Epithelial cell of proximal tubule (primary cell): ENCODE results near the gene RUSC2. TPM values are rescaled to one million over a fixed set of nuclear protein-coding genes. Genes with fewer than 3 reads are reported as not detected.
"Not testable (repeated sequence)": the region's sequence is repeated elsewhere in the genome, so short reads cannot be mapped to it uniquely, and the experiment has no call there.

Source experiments
- DNase-seq: peaks from one replicate; pipeline ENCODE4 v3.0.0-alpha.2; 2011; ENCODE audit warnings: low read depth
- H3K4me3 ChIP-seq: 2 replicates; pipeline ENCODE4 v1.5.1; 2011; ENCODE audit warnings: low read depth, mild to moderate bottlenecking, low read length
- total RNA-seq: library from RNA; depleted of rRNA; stranded (reverse); fragments of >200 nt; gene quantifications from 2 replicates; pipeline ENCODE4 v1.2.3, GENCODE V29; 2015
- TF ChIP-seq, protein P1 (sequence below): conservative IDR thresholded peaks from 2 replicates; pipeline ENCODE4 v1.5.1; 2012; ENCODE audit warnings: low read depth, mild to moderate bottlenecking, low read length

Gene RUSC2
- total RNA-seq, 1 donor from 2014 or later = 21.7 TPM

- no peak for DNase-seq
- H3K4me3 ChIP-seq = peak overlapping the region; percentile 85
- TF ChIP-seq, protein P1, sequence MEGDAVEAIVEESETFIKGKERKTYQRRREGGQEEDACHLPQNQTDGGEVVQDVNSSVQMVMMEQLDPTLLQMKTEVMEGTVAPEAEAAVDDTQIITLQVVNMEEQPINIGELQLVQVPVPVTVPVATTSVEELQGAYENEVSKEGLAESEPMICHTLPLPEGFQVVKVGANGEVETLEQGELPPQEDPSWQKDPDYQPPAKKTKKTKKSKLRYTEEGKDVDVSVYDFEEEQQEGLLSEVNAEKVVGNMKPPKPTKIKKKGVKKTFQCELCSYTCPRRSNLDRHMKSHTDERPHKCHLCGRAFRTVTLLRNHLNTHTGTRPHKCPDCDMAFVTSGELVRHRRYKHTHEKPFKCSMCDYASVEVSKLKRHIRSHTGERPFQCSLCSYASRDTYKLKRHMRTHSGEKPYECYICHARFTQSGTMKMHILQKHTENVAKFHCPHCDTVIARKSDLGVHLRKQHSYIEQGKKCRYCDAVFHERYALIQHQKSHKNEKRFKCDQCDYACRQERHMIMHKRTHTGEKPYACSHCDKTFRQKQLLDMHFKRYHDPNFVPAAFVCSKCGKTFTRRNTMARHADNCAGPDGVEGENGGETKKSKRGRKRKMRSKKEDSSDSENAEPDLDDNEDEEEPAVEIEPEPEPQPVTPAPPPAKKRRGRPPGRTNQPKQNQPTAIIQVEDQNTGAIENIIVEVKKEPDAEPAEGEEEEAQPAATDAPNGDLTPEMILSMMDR = no peak
These were observed 421 bp downstream of the RUSC2 start for GRCh38 chr9:35490155-35490909.

DNA sequence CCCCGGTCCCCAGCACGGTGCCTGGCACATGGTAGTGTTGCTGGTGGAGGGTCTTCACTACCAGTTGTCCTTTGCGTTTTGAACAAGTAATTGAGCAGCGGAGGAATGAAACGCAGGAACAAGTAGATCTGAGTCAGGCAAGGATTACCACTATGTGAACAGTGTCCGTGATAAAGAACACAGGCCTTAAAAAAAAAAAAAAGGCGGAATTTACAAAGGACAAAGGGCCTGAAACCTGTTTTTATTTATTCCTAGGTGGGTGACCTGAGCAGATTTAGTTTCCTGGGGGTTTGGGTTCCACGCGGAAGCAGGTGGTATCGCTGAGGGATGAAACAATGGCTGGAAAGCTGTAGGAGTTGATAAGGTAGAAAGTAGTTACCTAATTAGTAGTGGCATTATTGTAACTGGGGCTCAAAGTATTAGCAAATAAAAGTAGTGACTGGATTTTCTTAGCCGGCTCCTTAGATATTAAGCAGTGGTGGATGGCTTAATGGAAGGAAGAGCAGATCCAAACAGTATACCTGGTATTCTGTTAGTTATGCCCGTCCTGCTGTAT lies 1.1 kb downstream of the RUSC2 start:
- no peak for DNase-seq
- TF ChIP-seq, protein P1 = no peak
- peak overlapping the region; percentile 85 for H3K4me3 ChIP-seq

- H3K4me3 ChIP-seq, DNase-seq: not testable (repeated sequence)
These were observed 3.2 kb downstream of the RUSC2 start for GRCh38 chr9:35493119-35493518.

GRCh38 chr9:35495984-35496383 lies 6.1 kb downstream of the RUSC2 start:
- no peak overlapping the region for H3K4me3 ChIP-seq
- TF ChIP-seq, protein P1 = no peak
- DNase-seq = no peak

DNA sequence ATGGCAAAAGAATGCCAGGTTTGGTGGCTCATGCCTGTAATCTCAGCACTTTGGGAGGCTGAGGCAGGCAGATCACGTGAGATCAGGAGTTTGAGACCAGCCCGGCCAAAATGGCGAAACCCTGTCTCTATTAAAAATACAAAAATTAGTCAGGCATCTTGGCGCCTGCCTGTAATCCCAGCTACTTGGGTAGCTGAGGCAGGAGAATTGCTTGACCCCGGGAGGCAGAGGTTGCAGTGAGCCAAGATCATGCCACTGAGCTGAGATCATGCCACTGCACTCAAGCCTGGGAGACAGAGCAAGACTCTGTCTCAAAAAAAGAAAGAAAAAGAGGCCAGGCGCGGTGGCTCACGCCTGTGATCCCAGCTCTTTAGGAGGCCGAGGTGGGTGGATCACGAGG lies 8.3 kb downstream of the RUSC2 start:
- not testable (repeated sequence) for DNase-seq, H3K4me3 ChIP-seq

GRCh38 chr9:35499029-35499700 lies 9.3 kb downstream of the RUSC2 start:
- TF ChIP-seq, protein P1 = no peak
- no peak for DNase-seq

DNA sequence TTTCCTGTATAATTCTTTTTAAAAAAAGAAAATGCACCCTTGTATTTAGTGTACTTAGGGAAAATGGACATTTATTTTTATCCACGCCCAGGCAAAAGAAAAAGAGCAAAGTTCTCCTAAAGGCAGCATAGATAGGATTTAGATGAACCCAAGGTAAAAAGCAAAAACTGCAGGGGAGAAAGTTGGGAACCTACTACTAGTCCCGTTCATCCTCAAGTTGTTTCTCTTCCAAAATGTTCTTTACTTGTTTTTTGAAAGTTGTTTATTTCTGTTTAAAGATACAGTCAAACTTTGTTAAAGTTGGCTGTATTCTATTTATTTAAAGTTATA lies 9.8 kb downstream of the RUSC2 start:
- no peak for DNase-seq
- no peak overlapping the region for H3K4me3 ChIP-seq
- TF ChIP-seq, protein P1 = no peak

More at GRCh38 chr9:35499029-35499700, 9.3 kb downstream of the RUSC2 start:
- no peak overlapping the region for H3K4me3 ChIP-seq
